Putamen (tissue), 1 donor: ENCODE data around the gene UBASH3B.
A peak's percentile ranks its signal among the peaks of the same experiment; 100 is the strongest.
"Not testable (repeated sequence)": the region's sequence is repeated elsewhere in the genome, so short reads cannot be mapped to it uniquely, and the experiment has no call there.

Source experiments
- DNase-seq: peaks from one replicate; pipeline ENCODE4 v3.0.0-alpha.2; 2016; ENCODE audit warnings: low spot score

The UBASH3B gene

DNA sequence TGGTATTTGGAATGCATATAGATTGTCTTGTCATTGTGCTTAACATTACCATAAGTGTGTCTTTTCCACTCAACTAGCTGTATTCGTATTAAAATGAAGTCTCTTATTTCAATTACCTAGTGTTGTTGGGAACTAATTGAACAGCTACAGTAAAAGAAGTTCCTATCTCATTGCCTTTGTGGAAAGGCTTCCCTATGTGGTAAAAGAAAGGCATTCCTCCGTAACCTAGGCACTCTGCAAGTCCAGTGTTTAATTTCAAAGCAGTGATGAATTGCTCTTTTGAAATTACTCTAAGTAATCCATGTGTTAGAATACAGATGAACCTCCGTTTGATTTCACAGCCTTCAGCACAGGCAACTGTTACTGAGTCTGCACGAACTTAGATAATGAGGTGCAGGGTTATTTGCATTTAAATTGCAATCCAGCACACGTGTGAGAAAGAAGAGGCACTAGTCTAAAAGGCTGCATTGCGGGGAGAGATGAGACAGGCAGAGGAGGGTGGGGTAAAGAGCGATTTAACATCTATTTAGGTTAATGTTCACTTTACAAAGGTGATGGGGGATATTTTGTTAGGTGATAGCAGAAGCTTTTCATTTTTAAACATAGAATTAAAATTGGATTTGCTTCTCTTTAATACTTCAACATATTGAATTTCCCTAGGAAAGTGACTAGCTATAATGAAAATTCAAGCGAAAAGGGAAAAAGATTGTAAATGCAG is 157.8 kb downstream of the UBASH3B start:
- DNase-seq: peak; percentile 44

DNA sequence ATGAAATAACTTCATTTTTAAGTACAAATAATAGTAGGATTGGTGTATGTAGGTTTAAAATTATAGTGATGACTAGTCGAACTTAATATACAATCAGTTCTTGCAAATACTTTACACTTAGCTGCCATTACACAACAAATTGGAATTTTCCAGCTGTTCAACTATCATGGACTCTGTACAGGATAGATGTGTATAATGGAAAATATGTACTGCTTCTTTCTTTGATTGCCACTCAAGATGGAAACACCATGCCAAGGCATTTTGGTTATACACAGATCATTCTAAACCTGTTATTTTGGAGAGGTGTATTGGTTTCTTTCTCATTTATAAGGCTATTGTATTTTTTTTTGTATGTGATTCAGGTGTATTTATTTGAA is 158.4 kb downstream of the UBASH3B start:
- no peak for DNase-seq

DNA sequence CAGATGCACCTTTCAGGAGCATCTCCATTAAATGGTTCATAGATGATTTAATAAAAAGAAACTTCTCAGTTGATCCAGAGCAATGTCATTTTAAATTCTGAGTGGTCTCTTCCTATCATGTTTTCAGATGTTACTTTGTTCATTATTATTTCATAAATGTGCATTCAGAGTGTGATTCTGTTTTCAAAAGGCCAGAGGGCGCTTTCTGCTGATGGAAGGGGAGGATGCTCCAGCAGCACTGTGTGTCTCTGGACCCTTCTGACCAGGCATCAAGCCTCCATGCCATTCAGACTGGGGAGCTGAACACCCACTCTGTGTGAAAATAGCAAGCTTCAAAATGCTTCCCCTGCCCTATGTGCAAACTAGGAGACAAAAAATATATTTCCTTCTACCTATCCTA is 158.9 kb downstream of the UBASH3B start:
- DNase-seq: no peak

DNA sequence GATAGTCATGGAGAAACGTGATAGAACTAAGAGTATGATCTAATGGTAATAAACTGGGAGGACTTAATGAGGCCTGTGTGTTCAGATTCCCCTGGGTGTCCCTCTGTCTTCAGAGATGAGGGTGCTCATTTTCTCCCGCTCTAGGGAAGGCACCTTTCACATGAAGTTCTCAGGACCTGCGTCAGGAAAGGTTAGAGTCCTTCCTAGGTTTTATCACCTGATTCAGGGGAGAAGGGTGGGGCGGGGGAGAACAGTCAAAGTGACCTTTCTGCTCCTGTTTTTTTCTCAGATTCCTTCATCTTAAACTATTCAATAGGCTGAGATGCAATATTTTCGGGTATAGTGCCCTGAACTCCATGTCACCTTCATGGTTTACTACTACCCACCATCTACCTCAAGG is 160.4 kb downstream of the UBASH3B start:
- no peak for DNase-seq

DNA sequence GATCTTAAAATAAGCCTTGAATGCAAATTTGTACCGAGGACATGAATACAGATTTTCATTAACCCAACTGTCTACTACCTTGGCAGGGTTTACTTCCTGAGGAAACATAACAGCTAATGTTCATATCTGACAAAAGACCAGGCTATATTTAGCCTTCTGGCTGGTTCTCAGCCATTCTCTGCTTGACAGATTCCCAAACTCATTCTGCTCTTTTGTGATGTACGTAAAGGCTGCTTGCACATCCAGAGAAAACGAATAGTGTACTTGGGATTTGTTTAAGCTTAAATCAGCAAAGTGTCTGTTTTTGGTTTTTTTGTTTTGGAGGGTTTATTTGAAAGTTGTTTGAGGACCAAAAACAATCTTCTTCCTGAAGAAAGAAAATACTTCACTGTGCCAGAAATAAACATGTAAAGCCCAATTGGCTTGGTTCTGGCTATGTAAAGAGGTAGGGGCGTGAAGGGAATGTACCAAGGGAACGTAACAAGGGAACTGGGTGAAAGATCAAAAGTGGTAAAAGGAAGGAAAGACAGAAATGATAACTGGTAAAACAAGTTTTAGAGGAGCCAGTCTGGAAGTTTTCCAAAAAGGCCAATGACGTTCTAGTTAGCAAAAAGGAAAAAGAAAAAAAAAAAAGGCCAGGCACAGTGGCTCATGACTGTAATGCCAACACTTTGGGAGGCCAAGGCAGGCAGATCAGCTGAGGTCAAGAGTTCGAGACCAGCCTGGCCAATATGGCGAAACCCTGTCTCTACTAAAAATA is 161.4 kb downstream of the UBASH3B start:
- DNase-seq: no peak

DNA sequence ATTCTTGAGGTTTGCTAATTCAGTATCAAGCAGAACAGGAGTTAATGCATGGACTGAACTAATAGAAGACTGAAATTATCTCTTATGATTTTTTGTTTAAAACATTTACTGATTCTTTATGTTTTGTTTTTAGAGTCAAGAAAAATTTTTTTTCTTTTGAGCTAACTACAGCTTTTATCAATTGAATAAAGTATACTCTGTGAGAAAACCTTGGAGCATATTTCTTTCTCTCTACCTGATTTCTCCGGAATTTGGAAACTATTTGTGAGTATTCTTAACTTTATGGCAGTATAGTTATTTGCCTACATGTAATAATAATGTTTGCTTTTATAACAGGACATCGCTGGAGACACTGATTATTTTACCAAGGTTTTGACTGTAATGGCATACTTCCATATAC is 164.6 kb downstream of the UBASH3B start:
- no peak for DNase-seq

DNA sequence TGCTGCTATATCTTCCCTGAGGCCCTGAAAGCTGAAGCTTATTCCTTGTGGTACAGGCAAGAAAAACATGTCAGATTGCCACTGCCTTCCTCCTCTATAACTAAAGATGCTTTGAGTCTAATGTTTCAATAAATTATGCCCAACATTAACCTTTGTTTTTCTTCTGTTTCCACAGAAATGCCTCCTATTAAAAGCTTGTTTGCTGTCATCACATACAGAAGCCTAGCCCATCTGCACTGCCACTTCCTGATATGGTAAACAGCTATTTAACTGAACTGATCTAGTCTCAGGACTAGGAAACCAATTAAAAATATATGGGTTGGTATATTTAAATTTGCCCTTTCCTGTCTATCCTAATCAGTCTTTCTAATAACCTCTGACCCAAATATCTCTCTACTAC is 165.6 kb downstream of the UBASH3B start:
- DNase-seq: no peak

DNA sequence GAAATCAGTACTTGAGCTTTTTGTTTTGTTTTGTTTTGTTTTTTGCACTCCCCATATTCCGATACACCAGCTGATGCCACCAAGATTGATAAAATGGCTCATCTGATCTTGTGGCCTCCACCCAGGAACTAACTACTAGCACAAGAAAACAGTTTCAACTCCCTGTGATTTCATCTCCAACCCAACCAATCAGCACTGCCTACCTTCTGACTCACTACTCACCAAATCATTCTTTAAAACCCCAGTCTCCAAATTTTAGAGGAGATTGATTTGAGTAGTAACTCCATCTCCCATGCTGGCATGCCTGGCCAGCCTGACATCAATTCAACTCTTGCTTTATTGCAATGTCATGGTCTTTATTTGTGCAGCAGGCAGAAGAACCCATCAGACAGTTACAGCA is 166.7 kb downstream of the UBASH3B start:
- no peak for DNase-seq

DNA sequence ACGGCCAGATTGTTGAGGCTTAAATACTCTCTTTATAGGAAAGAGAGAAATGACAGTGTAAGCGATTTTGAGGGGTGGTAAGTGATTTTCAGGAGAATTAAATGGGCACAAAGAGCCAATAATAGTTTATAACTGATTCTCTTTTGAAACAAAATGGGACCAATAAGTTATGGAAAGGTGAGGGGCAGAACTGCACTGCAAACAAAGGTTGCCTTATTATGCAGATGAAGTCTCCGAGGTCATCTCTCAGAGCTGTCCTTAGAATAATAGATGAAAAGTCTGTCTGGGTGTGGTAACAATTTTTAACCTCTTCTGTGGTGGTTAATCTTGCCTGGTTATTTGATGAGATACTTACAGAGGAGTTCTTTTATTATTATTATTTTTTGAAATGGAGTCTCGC is 168.0 kb downstream of the UBASH3B start:
- DNase-seq: no peak

DNA sequence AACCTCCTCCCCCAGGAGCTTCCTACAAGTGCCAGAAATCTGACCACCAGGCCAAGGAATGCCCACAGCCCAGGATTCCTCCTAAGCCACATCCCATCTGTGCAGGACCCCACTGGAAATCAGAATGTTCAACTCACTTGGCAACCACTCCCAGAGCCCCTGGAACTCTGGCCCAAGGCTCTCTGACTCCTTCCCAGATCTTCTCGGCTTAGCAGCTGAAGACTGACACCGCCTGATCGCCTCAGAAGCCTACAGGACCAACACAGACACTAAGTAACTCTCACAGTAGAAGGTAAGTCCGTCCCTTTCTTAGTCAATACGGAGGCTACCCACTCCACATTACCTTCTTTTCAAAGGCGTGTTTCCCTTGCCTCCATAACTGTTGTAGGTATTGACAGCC is 173.8 kb downstream of the UBASH3B start:
- not testable (repeated sequence) for DNase-seq

DNA sequence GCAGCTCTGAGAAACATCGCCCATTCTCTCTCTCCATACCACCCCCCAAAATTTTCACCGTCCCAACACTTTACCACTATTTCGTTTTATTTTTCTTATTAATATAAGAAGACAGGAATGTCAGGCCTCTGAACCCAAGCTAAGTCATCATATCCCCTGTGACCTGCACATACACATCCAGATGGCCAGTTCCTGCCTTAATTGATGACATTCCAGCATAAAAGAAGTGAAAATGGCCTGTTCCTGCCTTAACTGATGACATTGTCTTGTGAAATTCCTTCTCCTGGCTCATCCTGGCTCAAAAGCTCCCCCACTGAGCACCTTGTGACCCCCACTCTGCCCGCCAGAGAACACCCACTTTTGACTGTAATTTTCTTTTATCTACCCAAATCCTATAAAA is 176.8 kb downstream of the UBASH3B start:
- not testable (repeated sequence) for DNase-seq

DNA sequence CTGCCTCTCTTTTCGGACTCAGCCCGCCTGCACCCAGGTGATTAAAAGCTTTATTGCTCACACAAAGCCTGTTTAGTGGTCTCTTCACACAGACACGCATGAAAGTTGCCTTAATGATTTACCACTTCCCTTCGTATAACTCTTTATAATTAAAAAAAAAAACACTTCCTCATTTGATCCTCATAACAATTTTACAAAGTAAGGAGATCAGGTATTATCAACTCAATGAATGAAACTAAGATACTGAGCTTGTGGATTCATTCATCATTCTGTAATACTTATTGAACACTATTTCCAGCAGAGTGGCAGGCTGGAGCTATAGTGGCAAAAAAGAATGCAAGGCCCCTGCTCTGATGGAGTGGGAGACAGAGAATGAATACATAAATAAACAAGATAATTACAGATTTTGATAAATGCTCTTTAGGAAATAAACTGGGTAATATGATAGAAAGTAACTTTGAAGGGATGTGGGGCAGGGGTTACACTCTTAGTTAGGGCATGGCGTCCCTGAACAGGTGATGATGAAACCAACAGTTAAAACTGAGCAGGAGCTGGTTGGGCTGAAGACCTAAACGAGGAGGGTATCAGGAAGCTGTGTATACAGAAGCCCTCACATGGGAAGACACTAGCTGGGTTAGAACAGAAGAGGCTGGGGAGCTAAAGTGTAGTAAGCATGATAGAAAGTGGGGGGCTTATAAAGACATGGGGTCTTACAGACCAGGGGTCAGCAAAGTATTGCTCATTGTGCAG is 177.4 kb downstream of the UBASH3B start:
- DNase-seq: no peak

DNA sequence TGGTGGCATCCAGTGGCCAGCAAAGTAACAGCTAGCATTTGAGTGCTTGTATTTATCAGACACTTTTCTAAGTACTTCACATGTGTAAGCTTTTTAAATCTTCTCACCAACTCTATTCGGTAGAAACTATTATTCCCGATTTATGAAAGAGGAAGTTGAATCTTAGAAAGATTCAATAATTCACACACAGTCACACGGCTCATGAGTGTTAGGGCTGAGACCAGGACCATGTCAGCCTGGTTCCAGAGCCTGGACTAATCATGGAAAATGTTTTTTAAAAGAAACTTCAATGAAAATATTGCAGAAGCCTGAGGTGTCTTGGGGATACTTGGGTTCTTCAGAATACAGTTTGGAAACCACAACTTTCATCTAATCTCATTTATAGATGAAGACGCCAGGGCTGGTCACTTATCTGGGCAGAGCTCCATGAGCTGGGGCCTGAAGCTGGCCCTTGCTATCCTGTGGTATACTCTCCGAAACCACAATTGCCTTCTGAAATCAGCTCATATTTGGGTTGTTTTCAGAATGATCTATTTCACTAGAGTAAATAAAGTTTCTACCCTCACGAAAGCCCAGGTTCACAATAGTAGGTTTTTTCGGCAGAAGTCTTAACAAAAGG is 178.4 kb downstream of the UBASH3B start:
- no peak for DNase-seq

DNA sequence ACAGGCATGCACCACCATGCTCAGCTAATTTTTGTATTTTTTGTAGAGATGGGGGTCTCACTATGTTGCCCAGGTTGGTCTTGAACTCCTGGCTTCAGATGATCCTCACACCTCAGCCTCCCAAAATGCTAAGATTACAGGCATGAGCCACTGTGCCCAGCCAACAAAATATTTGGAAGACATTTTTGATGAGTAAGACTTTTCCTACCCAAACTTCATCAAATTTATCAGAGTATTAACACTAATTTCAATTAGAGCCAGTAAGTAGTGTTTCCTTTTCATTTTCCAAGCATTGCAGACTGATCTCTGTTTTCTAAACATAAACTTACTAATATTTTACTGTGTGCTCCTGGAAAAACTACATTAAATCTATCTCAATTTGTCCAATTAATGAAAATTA is 181.4 kb downstream of the UBASH3B start:
- no peak for DNase-seq

DNA sequence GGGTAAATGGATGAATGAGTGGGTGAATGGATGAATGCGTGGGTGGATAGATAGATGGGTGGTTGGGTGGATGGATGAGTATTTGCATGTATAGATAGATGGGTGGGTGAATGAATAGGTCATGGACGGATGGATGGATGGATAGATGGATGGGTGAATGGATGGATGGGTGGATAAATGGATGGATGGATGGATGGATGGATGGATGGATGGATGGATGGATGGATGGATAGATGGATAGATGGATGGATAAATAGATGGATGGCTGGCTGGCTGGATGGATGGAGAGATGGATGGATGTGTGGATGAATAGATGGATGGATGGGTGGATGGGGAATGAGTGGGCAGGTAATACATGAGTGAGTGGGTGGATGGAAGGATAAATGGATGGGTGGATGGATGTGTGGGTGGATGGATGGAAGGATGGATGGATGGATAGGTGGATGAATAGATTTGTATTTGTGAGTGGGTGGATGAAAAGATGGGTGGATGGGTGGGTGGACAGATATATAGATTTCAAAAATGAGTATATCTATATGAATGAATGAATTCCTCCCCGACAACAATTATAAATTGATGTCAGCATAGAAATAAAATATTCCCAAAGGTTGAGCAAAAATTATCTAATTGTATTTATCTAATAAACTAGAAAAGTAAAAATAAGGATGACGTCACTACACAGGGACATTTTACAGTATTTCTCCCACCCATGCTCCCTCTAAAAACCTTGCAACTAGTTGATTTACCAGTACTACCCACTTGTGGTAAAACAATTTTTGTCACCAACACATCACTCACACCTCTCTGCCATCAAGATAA is 182.2 kb downstream of the UBASH3B start:
- no peak for DNase-seq

DNA sequence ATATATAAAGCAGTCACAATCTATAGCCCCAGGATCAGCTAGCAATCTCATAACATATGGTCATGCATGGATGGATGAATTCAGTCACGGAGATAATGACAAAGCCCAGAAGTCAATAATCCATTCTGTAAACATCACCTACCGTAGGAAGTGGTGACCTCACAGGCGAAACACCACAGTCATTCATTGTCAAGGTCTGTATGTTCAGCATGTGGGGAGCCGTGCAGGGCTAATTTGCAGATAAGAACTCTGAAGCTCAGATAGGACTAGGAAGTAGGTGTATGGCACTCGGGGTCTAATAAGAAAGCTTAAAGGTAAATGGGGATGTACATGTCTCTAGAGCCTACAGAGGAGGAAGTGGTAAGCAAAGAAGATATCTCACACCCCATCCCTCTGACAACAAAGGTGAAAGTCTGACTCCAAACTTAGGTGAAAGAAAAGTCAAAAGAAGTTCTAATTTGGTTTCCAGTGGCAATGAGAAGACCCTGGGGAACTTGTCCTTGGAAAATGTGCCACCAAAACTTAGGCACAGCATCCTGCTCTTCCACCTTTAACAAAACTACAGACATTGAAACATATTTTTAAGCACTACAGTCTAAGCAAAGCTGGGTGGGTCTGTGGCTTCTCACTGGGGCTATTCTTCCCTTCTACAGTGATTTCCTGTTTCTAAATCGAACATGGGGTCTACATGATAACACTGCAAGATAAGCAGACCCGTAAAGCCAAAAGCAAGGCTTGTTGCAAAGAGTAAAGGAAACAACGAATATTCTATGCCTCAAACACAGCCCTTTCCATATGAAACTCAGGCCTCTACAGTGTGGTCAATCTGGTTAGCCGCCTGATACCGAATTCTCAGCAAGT is 188.0 kb downstream of the UBASH3B start:
- no peak for DNase-seq

DNA sequence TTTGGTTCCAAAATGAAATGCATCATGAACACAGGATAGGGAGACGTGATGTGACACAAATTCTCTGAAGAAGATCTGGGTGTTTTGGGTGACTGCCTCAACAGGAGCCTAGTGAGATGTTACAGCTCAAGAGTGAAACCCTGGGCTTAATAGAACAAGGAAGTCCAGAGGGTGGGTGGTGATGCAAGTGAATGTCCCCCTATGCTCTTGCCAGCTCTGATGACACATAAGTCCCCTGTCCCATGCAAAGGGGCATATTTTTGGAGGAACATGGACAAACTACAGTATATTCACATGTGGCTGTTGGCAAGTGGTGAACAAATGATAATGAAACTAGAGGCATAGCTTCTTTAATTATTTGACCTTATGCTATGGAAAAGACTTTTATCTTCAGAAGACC is 191.9 kb downstream of the UBASH3B start:
- DNase-seq: no peak

DNA sequence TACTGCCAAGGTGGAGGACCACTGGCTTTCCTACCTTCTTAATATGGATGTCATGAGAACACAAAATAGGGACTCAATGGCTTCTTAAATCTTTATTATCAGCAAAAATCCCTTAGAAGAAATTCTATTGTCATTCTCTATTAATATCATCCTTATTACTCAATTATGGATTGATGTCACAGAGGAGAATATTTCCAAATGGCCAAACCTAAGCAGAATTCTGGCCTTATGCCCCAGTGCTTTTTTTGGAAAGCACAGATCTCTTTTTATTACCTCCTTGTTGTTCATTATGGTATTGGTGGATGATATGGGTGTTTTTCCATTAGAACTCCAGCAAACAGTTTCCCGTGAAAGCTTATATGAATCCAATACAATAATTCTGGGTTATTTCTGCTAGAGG is 192.7 kb downstream of the UBASH3B start:
- DNase-seq: no peak

DNA sequence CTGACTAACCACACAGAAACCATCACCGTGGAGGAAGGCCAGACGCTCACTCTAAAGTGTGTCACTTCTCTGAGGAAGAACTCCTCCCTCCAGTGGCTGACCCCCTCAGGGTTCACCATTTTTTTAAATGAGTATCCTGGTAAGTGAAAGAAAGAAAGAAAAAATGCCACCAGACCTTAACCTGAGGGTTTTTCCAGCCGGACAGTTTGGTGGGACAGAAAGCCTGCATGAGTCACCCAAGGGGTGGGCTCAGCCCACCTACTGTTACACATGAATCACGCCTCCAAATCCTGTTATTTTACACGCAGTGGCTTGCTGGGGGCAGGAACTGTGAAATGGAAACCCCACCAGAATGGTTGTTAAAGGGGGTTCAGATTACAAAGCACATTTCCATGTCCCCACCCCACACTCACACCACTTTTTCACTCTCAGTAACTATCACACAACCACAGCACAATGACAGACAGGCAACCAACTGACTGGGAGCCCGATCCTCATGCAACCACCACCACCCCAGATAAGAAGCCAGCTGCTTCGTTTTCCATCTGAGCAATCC is 194.6 kb downstream of the UBASH3B start:
- DNase-seq: no peak

DNA sequence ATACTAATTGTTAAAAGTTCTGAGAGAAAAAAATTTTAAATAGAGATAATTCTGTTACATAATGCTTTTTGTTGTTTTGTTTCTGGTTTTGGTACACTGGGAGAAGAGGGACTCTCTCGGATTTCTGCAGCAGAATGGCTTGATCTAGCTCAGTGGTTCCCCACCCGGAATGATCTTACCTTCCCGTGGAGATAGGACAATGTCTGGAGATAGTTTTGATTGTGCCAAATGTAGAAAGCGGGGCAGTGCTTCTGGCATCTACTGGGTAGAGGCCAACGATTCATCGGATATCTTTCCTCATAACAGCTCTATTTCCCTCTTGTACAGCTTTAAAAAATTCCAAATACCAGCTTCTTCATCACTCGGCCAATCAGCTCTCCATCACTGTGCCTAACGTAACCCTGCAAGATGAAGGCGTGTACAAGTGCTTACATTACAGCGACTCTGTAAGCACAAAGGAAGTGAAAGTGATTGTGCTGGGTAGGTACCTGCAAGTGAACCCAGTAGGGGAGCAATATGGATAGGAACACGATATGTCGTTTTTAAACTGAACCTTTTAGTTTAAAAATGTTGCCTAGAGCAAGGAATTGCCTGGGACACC is 195.9 kb downstream of the UBASH3B start:
- peak; percentile 45 for DNase-seq
